Natural killer cell (primary cell): ENCODE measurements around the gene AP1G2. TPM values are rescaled to one million over a fixed set of nuclear protein-coding genes. Genes with fewer than 3 reads are reported as not detected.

Experiments
- ATAC-seq, 3 donors: fragments of 150-1000 bp in 2 of 3; fragments of 200-7000 bp in 1 of 3; cut with Tn5 transposase; 1 replicate in 1 of 3; 2 replicates in 2 of 3; pipeline ENCODE4 v1.10.0; 2021; ENCODE audit warnings: mild to moderate bottlenecking in 2 of 3, moderate library complexity in 2 of 3
- DNase-seq, 2 donors: peaks; one replicate each; pipeline versions ENCODE4 v3.0.0 to v3.0.0-alpha.2; 2013 to 2021; ENCODE audit warnings: mixed read lengths in 1 of 2
- H3K27ac ChIP-seq: one replicate; pipeline ENCODE4 v1.5.1; 2013; ENCODE audit warnings: mild to moderate bottlenecking, low read length
- H3K27me3 ChIP-seq: one replicate; pipeline ENCODE4 v1.6.1; 2013; ENCODE audit warnings: low read length; ENCODE audit not compliant: control insufficient read depth, insufficient read depth
- H3K36me3 ChIP-seq: one replicate; pipeline ENCODE4 v1.6.1; 2013; ENCODE audit warnings: low read length; ENCODE audit not compliant: control insufficient read depth, insufficient read depth
- H3K4me1 ChIP-seq: one replicate; pipeline ENCODE4 v1.6.1; 2013; ENCODE audit warnings: low read length; ENCODE audit not compliant: control insufficient read depth, insufficient read depth
- H3K4me3 ChIP-seq: one replicate; pipeline ENCODE4 v1.5.1; 2013; ENCODE audit warnings: low read length
- H3K9me3 ChIP-seq: one replicate; pipeline ENCODE4 v1.6.1; 2013; ENCODE audit warnings: low read length; ENCODE audit not compliant: control insufficient read depth, insufficient read depth
- H3K27ac Mint-ChIP-seq, 2 donors: one replicate each; pipeline ENCODE4 v1.8.0; 2022; ENCODE audit warnings: mild to moderate bottlenecking in 2 of 2, mixed read lengths in 2 of 2, moderate library complexity in 1 of 2
- H3K27me3 Mint-ChIP-seq, 2 donors: one replicate each; pipeline ENCODE4 v1.8.0; 2022; ENCODE audit warnings: low read depth in 2 of 2, mixed read lengths in 2 of 2
- H3K36me3 Mint-ChIP-seq: one replicate; pipeline ENCODE4 v1.8.0; 2022; ENCODE audit warnings: mixed read lengths
- H3K4me1 Mint-ChIP-seq, 2 donors: one replicate each; pipeline ENCODE4 v1.8.0; 2022; ENCODE audit warnings: mixed read lengths in 2 of 2
- H3K4me3 Mint-ChIP-seq: one replicate; pipeline ENCODE4 v1.8.0; 2022; ENCODE audit warnings: mild to moderate bottlenecking, moderate library complexity, mixed read lengths
- H3K9me3 Mint-ChIP-seq, 2 donors: one replicate each; pipeline ENCODE4 v1.8.0; 2022; ENCODE audit warnings: mixed read lengths in 2 of 2
- CTCF ChIP-seq: fragments of 200-600 bp; IDR thresholded peaks from one replicate; pipeline ENCODE4 v1.8.0; 2022; ENCODE audit warnings: antibody characterized with exemption
- WGBS: methylation state at CpG from one replicate; pipeline ENCODE4 v1.1.7; 2013; ENCODE audit warnings: missing lambda C conversion rate; ENCODE audit not compliant: insufficient coverage; 5-methylcytosine and 5-hydroxymethylcytosine counted together
- intact Hi-C: fragments of 100-400 bp; cut with micrococcal nuclease; formaldehyde crosslinking; loops from one replicate; pipeline ENCODE4 v1.14.2; 2022
- total RNA-seq, 4 donors: library from RNA; stranded (reverse); fragments of 120-200 nt in 1 of 4; gene quantifications; one replicate each; pipeline versions ENCODE4 v1.2.3 to v1.2.4, GENCODE V29; 2013 to 2022

Gene AP1G2
- total RNA-seq, 3 donors from 2014 or later (not counting 1 experiment from before 2014, with no cell fraction given): 219 to 296 (median 259) TPM

GRCh38 chr14:23570806-23571483 is 3.4 kb upstream of the AP1G2 start:
- Histone ChIP-seq H3K36me3 (no peaks in the 10 kb centered on the region), H3K4me1 (peaks cover 24% of the 10 kb centered on the region), H3K27me3 (peaks cover 2% of the 10 kb centered on the region), H3K9me3 (no peaks in the 10 kb centered on the region), H3K27ac (no peak overlapping the region), H3K4me3 (no peak overlapping the region)
- Mint-ChIP-seq H3K27me3 (peaks cover 8 to 29% of the 10 kb centered on the region in 2 donors), H3K36me3 (no peaks in the 10 kb centered on the region), H3K4me3 (no peak overlapping the region), H3K27ac (no peak overlapping the region), H3K4me1 (peaks cover 21 to 40% of the 10 kb centered on the region in 2 donors), H3K9me3 (no peaks in the 10 kb centered on the region)
- DNase-seq (no peak), ATAC-seq (no peak)
- no peak for TF ChIP-seq CTCF
- 86% methylated on average over 23 of the region's 23 CpGs for WGBS
- intact Hi-C loops: no loop called here

- WGBS: 83% methylated on average over 5 of the region's 7 CpGs
- Histone ChIP-seq H3K36me3 (peaks cover 9% of the 10 kb centered on the region), H3K4me1 (peaks cover 24% of the 10 kb centered on the region), H3K9me3 (no peaks in the 10 kb centered on the region), H3K27me3 (no peaks in the 10 kb centered on the region), H3K4me3 (no peak overlapping the region), H3K27ac (no peak overlapping the region)
- peak overlapping the region; percentile 91 to 99 for H3K27ac Mint-ChIP-seq
- H3K4me1 Mint-ChIP-seq: peaks cover 21 to 43% of the 10 kb centered on the region in 2 donors
- H3K9me3 Mint-ChIP-seq: no peaks in the 10 kb centered on the region
- intact Hi-C loops: no loop called here
- no peak for TF ChIP-seq CTCF
- peak in 1 of 2 donors; percentile 13 for DNase-seq
- H3K27me3 Mint-ChIP-seq: peaks cover 0 to 21% of the 10 kb centered on the region in 2 donors
- ATAC-seq: no peak
- H3K36me3 Mint-ChIP-seq: no peaks in the 10 kb centered on the region
- no peak overlapping the region for H3K4me3 Mint-ChIP-seq
These were observed 2.0 kb upstream of the AP1G2 start for GRCh38 chr14:23569443-23570151.

- Histone ChIP-seq H3K27me3 (no peaks in the 10 kb centered on the region), H3K4me3 (no peak overlapping the region), H3K36me3 (peaks cover 17% of the 10 kb centered on the region), H3K27ac (no peak overlapping the region), H3K4me1 (peaks cover 24% of the 10 kb centered on the region), H3K9me3 (no peaks in the 10 kb centered on the region)
- ATAC-seq (no peak), DNase-seq (peak in 1 of 2 donors; percentile 44)
- Mint-ChIP-seq H3K4me3 (peak overlapping the region; percentile 97), H3K4me1 (peaks cover 21 to 43% of the 10 kb centered on the region in 2 donors), H3K9me3 (no peaks in the 10 kb centered on the region), H3K27ac (peak overlapping the region; percentile 91 to 99), H3K27me3 (peaks cover 0 to 16% of the 10 kb centered on the region in 2 donors), H3K36me3 (no peaks in the 10 kb centered on the region)
- intact Hi-C loops: no loop called here
- TF ChIP-seq CTCF: no peak
- 67% methylated on average over 3 of the region's 6 CpGs for WGBS
These were observed 1.2 kb upstream of the AP1G2 start for GRCh38 chr14:23568600-23569331.
